Activated CD4-positive, alpha-beta T cell treated with anti-CD3 and anti-CD28 coated beads, Interleukin-2, amount 50 U/mL, for 1 hour (primary cell): Measurements from ENCODE around the gene MYO5B.
"Not testable (repeated sequence)": the region's sequence is repeated elsewhere in the genome, so short reads cannot be mapped to it uniquely, and the experiment has no call there.

Experiments
- DNase-seq: peaks from one replicate; pipeline ENCODE4 v3.0.0-alpha.2; 2020

Gene MYO5B

DNA sequence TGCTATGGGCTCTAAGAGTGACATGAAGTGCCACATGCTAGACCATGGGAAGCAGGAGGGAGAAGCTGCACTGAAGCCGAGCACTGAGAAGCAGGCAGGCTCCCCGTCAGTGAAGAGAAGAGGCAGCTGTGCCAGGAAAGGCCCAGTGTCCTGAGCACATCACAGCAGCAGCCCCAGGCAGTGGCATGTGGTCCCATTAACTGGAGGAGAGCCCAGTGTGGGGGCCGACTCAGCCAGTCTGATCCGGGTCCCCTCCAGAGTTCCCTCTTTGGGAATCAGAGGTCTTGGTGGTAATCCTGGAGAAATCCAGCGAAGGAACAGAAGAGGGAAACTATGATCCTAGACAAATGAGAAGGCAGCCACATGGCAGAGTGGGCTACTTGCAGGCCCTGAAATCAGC, 284.9 kb downstream of the MYO5B start:
- DNase-seq, result no peak

DNA sequence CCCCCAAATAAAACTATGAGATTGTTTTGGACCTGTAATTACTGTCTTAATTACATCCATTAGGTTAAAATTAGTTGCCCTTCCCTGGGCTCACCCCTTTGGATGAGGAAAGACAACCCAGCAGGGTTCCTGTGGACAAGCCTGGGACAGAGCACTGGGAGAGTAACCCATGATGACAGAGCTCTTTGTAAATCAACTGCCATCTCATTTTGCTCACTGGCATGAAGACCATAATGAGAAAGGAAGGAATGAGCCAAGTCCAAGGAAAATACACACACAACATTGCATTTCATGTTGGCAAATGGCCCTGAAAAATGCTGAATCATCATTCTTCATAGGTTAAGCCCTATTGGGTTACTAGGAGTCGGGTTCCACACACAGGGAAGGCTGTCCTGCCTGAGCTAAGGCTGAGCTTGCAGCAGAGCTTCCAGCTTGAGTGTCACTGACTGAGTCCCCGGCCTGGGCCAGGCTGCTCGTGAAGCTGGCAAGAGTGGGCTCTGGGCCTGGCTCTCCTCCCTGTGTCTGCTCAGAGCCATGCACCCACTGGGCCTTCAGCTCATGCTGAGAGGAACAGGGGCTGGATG, 287.5 kb downstream of the MYO5B start:
- DNase-seq, result no peak

DNA sequence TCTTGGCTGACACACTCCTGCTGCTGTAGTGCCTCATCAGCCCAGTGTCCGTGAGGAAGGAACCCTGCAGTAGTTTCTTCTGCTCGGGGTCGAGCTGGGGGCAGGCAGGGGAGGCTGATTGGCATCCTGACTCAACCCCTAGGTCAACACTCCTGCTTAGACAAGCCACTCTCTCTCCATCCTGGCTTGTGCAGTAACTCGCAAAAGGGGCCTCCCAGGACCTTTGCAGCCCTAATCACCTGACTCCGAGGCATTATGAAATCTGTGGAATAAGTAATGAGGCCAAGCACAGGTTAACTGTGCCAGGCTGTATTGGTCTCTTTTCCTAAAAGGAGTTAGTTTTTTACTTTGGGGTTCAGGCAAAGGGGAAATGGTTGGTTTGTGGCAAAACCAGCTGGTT, 289.2 kb downstream of the MYO5B start:
- no peak for DNase-seq

DNA sequence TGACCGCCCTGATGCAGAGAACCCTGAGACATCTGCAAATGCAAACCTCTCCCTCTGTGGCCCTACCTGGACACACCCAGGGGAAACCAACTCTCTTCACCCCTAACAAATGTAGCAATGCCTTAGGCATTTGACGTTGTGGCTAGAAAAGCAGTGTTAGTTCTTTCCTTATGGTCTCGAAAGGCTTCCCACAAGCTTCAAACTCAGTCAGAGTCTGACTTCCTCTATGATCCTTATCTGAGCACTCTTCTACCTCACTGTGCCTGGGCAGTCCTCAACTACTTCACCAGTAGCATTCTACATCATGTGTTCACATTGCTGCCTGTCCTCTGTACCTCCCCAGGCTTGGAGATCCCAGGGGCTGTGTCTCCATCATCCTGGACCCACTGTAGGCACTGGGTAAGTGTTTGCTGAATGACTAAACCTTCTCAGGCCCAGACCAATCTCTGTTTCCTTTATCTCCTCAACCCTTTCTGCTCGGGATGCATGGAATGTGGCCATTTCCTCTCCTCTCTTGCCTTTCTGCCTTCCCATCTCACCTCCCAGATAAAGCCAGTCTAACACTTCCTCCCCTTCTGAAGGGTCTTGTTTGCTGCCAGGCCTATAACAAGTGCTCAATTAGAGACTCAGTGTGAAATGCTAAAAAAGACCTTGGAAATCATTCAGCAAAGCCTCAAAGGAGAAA, 289.9 kb downstream of the MYO5B start:
- no peak for DNase-seq

DNA sequence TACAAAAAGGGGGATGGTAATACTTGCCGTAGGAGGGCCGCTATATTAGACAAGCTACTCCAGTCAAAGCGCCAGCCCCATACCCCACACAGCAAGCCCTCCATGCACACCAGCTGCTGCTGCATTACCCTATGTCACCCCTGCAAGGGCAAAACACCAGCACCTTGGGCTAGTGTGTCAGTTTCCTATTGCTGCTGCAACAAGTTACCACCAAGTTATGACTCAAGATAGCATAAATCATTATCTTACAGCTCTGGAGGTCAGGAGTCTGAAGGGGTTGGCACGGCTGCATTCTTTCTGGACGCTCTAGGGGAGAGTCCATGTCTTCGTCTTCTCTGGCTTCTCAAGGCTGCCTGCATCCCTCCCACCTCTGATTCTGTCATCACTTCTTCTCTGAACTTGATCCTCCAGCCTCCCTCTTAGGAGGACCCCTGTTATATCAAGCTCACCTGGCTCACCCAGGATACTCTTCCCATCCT, 293.0 kb downstream of the MYO5B start:
- no peak for DNase-seq

DNA sequence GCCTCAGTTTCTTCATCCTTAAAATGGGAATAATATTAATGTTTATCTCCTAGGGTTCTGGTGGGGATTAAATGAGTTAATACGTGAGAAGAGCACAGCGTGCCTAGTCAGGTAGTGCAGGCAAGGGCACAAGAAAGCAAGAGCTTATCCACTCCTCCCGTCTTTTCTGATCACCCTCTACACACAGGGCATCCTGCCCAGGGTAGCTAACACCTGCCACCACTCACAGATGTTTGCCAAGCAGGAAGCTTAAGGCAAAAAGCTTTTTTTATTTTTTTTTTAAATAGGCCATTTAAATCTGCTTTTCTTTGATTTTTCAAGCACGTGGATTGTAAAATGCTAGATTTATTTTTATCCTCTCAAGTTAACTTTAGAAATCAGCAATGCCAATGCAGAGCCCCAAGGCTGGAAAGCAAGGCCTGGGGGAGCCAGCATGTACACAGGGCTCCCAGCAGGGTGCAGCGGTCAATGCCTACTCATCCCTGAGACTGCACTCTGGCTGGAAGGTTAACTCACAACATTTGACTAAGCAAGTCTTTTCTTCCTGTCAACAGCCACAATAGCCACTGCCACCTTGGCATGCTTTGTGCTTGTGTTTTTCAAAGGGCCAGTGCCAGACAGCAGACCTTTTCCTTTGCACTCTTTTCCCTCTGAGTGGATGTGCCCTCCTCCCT, 295.2 kb downstream of the MYO5B start:
- no peak for DNase-seq

DNA sequence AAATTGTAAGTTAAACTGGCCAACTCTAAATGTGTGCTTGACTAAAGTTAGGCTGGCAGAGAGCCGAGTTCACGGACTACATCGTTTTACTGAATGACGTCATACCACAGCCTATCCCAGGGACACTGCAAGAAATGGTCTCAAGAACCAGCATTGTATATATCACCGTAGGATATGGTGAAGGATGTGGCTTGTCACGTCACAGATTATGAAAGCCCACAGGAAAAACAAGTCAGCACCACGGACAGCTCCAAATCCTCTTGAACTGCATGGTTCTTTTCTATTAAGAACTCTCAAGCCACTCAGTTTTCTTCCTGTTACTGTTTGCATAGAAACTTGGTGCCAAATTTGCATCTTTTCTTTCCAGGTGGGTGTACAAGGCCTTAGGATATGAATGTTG, 296.5 kb downstream of the MYO5B start:
- peak; percentile 58 for DNase-seq

DNA sequence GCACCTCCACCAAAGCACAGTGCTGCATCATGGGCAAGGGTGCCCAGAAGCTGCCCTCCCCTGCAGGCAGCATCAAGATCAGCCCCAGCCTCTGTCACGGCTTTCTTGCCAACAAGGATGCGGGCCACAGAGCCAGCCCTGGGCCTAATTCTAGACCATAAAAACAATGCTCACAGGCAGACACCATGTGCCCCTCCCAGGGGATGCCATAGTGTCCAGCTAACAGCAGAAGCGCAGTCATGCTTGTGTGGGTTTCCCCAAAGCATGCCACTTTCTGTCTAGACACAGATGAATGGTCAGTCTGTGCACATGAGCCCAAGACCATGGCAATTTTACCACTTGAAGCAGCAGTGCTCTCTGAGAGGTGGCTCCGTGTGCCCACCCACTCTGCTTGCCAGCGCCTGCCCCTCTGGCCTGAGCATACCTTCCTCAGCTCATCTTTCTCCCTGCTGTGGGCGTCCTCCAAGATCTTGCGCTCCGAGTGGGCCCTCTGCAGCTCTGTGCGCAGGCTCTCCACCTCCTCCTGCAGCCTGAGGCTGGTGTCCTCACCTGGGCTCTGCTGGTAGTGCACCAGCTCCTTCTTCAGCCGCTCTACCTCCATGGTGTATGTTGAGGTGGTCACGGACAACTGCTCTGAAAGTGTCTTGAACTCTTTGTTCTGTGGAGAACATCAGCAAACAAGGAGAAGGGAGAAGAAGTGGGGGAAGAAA, 300.3 kb downstream of the MYO5B start:
- DNase-seq, result no peak

DNA sequence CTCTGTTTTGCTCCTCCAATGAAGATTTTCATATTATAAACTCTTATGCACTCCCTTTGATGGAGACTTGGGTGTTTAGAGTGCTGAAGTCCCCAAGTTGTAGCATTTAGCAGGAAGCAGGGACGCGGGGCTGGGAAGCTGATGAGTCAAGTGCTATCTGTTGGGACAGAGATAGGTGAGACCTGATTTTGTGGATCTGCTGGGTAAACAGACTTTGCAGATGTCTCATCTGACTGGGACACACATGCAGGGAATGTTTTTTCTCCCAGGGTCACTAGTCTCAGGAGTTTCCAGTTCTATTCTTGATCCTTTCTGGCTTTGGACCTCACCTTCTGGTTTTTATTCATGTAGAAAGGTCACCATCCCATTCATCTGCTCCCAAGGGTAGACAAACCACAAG, 301.9 kb downstream of the MYO5B start:
- DNase-seq, result no peak

DNA sequence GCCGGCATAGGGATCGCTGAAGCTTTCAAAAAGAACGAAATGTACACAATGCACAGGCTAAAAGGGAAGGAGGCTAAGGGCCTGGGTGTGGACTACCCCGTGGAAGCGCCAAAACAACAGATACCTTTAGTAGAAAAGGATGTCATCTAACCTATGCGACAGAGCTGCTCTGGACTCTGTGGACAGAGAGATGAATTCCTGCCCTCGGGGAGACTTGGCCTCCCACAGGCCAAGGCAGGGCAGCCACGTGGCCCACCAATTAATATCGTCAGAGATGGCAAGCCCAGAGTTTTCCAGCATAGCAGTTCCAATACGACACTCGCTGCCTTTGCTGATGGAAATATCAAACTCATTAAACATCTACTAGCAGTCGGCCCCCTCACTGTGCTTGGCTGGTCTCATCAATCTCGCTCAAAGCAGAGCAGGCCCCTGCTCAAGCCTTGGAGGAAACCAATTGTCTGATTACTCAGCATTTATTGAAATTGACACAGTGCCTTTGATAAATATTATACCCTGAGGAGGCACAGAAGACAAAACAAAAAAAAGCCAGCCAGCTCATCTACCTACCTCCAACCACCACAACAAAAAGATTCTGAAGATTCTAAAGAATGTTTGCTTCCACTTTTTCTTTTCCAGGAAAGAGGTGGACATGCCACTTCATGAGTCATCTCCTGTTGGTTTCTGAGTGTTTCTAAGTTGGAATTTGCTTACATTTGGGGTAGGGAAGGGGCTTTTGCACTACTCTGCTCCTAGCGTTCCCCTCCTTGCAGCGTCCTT, 302.6 kb downstream of the MYO5B start:
- DNase-seq, result no peak

DNA sequence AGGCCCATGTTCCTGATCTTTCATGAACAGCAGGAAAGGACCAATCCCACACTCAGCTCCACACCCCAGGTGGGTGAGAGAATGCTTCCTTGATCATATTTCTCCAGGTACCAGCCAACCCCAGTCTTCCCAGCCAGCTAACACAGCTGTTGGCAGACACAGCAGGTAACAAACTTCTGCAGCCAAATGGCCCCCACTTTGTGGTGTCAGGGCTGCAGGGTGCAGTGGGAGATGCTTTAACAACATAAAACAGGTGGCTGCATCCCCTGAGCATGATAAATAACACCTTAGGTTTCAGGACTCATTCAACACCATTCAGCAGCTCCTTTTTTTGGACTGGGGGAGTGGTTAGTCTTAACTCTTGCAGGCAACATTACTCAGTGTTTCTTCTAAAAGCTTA, 304.9 kb downstream of the MYO5B start:
- no peak for DNase-seq

DNA sequence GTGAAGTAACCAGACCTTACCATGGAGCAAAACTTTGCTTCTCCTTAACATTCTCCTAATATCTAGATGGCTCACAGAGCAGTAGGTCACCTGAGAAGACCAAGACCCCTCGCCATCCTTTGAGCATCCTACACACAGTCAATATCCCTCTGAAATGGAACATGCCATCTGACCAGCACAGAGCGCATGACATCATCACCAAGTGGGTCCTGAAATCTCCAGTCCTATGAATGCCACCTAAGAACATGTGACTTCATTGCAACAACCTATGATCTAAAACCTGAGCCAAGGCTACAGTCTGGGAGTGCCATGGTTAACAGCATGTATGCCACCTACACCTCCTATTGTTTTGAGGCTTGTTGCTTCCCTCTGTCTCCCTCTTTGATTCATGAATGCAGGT, 305.4 kb downstream of the MYO5B start:
- DNase-seq, result not testable (repeated sequence)

DNA sequence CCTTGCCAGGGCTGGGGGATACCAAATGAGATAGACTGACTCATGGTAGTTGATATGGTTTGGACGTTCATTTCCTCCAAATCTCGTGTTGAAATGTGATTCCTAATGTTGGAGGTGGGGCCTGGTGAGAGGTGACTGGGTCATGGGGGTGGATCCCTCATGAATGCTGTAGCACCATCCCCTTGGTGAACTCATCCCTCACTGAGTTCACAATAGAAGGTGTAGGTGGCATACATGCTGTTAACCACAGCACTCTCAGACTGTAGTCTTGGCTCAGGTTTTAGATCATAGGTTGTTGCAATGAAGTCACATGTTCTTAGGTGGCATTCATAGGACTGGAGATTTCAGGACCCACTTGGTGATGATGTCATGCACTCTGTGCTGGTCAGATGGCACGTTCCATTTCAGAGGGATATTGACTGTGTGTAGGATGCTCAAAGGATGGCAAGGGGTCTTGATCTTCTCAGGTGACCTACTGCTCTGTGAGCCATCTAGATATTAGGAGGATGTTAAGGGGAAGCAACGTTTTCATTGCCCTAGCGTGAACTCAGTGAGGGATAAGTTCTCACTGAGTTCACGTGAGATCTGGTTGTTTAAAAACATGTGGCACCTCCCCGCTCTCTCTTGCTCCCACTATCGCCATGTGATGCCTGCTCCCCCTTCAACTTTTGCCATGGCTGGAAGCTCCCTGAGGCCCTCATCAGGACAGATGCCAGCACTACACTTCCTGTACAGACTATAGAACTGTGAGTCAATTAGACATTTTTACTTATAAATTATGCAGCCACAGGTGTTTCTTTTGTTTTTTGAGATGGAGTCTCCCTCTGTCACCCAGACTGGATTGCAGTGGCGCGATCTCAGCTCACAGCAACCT, 307.8 kb downstream of the MYO5B start:
- no peak for DNase-seq

DNA sequence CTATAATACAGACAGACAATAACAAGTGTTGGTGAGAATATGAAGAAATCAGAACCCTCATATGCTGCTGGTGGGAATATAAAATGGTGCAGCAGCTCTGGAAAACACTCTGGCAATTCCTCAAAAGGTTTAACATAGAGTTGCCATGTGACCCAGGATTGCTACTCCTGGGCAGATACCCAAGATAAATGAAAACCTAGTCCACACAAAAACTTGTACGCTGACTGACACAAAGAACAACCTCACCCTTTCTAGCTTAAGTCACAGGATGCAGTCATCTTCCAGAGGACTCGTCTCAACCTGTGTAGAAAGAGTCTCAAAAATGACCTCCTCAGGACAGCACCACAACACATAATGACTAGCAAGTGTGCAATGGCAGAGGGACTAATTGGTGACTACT, 310.0 kb downstream of the MYO5B start:
- DNase-seq, result no peak

DNA sequence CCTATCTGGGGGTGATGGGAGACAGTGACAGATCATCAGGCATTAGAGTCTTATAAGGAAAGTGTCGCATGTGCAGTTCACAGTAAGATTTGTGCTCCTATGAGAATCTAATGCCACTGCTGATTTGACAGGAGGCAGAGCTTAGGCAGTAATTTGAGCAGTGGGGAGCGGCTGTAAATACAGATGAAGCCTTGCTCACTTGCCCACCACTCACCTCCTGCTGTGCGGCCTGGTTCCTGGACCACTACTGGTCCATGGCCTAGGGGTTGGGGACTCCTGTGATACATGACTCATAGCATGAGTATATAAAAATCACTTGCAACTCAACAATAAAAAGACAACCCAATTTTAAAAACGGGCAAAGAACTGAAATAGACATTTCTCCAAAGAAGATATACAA, 310.5 kb downstream of the MYO5B start:
- DNase-seq, result no peak

DNA sequence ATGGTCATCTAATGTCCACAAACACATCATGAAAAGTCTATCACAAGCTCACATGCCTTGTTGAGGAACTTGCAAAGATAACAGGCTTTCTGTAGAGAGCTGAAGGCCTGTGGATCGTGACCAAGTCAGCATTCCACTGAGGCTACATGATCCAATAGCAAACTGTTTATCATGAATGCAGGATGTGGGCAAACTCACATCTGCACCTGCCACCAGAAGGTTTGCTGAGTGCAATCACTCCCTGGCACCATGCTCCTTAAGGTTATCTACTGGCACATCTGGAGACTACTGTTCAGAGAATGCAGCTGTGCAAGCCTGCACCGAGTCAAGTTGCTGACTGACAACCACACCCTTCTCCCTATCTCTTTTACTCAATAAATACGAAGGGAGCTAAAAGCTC, 314.3 kb downstream of the MYO5B start:
- DNase-seq, result no peak

DNA sequence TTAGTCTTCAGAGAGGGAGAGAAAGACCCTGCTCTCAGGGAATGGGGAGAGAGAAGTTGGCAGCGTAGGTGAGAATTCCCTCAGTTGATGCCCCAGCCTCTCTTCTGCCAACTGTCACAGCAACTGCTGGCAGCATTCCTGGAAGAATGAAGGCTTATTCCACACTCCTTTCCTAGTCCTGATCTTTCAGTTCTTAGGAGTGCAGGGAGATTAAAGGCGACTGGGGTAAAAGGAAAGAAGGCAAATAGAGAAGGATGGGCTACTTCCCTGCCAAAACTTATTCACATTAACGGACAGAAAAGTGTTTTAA, 315.7 kb downstream of the MYO5B start:
- DNase-seq, result no peak

DNA sequence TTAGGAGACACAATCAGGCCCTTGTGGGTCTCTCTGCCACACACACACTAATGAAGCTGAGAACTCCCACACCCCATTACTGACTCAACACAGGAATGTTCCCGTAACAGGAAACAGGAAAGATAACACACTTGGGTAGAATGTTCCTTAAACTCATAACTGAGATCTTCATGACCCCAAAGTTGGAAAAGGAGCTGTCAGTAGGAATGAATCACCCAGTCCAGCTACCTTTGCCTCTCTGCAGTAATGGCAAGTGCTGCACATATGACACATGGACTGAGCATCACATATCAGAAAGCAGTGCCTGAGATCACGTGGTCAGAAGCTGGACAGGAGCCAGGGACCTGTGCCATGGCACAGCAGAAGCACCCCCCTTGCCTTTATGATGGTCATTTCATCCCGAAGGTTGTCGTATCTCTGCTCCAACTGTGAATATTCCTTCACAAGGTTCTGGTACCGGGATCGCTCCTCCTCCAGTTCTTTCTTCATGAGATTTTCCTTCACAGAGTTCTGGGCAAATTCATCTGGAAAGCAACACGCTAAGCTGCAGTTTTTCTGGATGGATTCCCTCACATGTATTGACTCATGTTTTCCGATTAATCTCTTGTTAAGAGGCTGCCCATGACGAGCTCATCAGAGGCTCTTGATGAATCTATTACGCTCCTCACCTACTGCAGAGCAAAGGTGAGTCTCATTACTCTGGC, 316.2 kb downstream of the MYO5B start:
- DNase-seq, result no peak

DNA sequence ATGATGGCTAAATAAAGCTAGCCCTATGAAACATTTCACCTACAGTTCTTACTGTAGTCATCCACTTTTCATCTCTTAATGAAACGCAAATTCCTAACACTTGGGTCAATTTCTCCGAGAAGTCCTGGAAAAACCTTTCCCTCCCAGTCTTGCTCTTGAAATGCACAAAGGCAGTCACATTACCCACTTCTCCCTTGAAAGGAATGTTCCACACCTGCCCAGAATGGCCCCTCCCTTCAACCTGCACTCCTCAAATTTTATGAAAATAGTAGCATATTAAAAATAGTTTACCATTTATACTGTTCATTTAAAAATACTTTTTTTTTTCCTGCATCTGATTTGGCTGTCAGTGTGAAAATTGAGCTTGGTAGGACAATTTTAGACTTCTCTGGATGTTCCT, 316.9 kb downstream of the MYO5B start:
- no peak for DNase-seq

DNA sequence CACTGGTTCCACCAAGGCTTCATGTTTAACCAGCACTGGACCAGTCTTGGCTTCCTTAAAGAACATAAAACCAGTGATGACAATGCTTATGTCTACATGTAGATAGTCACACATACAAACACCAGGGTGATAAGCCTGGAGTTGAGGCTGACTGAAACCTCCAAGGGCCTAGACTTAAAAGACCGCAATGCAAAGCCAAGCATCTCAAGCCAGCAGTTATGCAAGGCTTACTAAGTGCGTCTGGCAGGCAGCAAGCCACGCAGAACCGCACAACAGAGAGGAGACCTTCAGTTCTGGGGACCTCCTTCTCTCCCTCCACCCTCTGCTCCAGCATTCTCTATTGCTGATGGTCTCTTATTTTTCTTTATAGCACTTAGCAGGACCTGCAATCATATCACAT, 318.4 kb downstream of the MYO5B start:
- DNase-seq, result no peak

DNA sequence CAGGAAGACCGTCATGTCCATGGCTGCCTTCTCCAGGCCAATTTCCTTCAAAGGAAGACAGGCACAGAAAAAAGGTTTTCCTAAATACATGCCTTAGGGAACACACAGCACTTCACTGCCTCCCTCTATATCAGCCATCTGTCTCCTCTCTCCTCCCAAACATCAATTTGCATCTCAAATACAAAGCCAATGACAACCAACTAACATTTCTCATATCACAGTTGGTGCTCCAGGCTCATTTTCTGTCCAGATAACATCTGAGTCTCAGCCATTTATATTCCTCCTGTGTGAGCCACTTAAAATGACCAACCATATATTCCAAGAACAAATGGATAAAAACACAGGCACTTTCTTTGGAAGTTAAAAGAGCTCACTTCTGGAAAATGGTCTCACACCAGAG, 319.2 kb downstream of the MYO5B start:
- no peak for DNase-seq

DNA sequence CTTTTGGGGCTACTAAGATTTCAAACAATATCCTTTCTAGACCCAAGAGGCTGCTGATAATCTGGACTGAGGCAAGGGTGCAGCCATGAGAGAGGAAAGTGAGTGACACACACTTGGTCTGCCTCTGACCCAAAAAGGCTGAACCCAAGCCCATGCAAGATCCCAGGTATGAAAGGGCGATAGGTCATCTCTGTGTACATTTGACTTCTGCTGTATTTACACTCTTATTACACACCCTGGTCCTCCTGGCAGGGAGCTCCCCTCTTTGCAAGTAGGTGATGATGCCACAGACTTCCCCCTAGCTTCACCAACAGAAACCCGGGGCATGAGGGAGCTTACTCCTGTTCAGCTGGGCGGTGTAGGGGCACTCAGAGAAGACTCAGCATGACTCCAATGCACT, 319.8 kb downstream of the MYO5B start:
- no peak for DNase-seq
